ENCODE measurements around the gene RAB29. TPM values are rescaled to one million over a fixed set of nuclear protein-coding genes. Genes with fewer than 3 reads are reported as not detected.
A peak's percentile ranks its signal among the peaks of the same experiment; 100 is the strongest.

Gene RAB29
- total and polyA plus RNA-seq, 9 of the 15 experiments (the other 6 are each of a cell fraction or from before 2014, with no cell fraction given): 6.3 to 17.6 (median 8.0) TPM

DNA sequence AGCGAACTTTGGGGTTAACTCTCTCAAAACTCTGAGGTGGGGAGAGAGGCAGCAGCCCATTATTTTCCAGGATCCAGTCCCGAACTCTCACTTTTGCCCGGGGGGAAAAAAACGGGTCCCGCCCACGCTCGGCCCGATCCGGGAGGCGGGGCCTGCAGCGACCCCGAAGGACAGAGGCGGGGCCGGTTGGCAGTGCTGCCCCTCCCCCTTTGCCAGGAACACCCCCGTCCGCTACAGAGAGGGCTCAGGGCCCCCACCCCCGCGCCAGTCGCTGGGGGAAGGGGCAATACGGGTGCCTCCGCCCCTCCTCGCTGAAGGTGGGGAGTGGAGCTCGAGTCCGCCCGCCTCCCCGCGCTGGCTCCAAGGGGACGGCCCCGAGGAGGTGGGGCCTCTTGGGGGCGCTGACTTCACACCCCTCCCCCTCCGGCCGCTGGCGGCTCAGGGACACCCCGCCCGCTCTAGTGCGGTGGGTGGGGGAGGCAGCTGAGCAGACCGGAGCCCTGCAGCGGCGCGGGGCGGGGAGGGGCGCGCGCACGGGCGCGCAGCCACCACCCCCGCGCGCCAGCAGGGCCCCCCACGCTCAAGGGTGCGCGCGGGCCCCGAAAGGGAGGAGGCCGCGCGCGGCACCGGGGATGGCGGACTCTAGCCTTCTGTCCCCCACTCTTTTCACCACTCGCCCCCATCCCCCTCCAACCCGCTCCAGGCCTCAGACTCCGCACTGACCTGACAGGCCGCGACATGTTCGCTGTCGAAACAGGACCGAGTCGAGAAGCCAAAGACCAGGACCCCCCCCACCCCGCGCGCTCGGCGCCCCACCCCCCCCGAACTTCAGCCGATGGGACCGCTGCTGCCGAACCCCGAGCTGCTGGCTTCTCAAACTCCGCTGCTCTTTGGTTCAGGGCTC lies 25.8 kb downstream of the RAB29 start (continued):
- TF ChIP-seq ESRRB (CRISPR knock-in tag; IDR thresholded peaks at IDR 0.05; ENCODE audit: borderline replicate concordance) (no peak), BCOR (IDR thresholded peaks at IDR 0.05) (no peak; the same call in 1 of the 2 replicates), ZBTB7A (IDR thresholded peaks at IDR 0.05; ENCODE audit: borderline replicate concordance, control insufficient read depth, low read depth, low read length) (no peak; the same call in none of the 2 replicates), TGIF2 (CRISPR knock-in tag; IDR thresholded peaks at IDR 0.05) (no peak), SPI1 (IDR thresholded peaks at IDR 0.05; ENCODE audit: borderline replicate concordance, low read depth, low read length) (no peak), MAZ (CRISPR knock-in tag; conservative IDR thresholded peaks at IDR 0.05 in 1 of 2, IDR thresholded peaks at IDR 0.05 in 1 of 2) (peak; percentile 100), FOXA1 (IDR thresholded peaks at IDR 0.05; ENCODE audit: borderline replicate concordance) (no peak), SUPT5H (IDR thresholded peaks at IDR 0.05) (no peak; the same call in none of the 2 replicates), MTF1 (CRISPR knock-in tag; IDR thresholded peaks at IDR 0.05; ENCODE audit: borderline replicate concordance) (no peak), TSC22D4 (tag; IDR thresholded peaks at IDR 0.05) (no peak), ETS2 (tag; IDR thresholded peaks at IDR 0.05; ENCODE audit: borderline replicate concordance, poor library complexity, severe bottlenecking) (no peak), ZNF57 (CRISPR knock-in tag; IDR thresholded peaks at IDR 0.05) (peak; percentile 60; the same call in 1 of the 2 replicates)
- TF ChIP-seq, protein P1, sequence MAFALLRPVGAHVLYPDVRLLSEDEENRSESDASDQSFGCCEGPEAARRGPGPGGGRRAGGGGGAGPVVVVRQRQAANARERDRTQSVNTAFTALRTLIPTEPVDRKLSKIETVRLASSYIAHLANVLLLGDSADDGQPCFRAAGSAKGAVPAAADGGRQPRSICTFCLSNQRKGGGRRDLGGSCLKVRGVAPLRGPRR (CRISPR knock-in tag; IDR thresholded peaks at IDR 0.05): peak; percentile 70; the same call in 1 of the 2 replicates
- TF ChIP-seq, protein P2, sequence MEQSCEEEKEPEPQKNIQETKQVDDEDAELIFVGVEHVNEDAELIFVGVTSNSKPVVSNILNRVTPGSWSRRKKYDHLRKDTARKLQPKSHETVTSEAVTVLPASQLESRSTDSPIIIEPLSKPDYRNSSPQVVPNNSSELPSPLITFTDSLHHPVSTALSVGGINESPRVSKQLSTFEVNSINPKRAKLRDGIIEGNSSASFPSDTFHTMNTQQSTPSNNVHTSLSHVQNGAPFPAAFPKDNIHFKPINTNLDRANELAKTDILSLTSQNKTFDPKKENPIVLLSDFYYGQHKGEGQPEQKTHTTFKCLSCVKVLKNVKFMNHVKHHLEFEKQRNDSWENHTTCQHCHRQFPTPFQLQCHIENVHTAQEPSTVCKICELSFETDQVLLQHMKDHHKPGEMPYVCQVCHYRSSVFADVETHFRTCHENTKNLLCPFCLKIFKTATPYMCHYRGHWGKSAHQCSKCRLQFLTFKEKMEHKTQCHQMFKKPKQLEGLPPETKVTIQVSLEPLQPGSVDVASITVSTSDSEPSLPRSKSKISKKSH (CRISPR knock-in tag; IDR thresholded peaks at IDR 0.05): no peak
- TF ChIP-seq, protein P3, sequence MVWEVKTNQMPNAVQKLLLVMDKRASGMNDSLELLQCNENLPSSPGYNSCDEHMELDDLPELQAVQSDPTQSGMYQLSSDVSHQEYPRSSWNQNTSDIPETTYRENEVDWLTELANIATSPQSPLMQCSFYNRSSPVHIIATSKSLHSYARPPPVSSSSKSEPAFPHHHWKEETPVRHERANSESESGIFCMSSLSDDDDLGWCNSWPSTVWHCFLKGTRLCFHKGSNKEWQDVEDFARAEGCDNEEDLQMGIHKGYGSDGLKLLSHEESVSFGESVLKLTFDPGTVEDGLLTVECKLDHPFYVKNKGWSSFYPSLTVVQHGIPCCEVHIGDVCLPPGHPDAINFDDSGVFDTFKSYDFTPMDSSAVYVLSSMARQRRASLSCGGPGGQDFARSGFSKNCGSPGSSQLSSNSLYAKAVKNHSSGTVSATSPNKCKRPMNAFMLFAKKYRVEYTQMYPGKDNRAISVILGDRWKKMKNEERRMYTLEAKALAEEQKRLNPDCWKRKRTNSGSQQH (CRISPR knock-in tag; IDR thresholded peaks at IDR 0.05): no peak; the same call in 1 of the 2 replicates
- TF ChIP-seq, protein P4, sequence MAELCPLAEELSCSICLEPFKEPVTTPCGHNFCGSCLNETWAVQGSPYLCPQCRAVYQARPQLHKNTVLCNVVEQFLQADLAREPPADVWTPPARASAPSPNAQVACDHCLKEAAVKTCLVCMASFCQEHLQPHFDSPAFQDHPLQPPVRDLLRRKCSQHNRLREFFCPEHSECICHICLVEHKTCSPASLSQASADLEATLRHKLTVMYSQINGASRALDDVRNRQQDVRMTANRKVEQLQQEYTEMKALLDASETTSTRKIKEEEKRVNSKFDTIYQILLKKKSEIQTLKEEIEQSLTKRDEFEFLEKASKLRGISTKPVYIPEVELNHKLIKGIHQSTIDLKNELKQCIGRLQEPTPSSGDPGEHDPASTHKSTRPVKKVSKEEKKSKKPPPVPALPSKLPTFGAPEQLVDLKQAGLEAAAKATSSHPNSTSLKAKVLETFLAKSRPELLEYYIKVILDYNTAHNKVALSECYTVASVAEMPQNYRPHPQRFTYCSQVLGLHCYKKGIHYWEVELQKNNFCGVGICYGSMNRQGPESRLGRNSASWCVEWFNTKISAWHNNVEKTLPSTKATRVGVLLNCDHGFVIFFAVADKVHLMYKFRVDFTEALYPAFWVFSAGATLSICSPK (IDR thresholded peaks at IDR 0.05; ENCODE audit: borderline replicate concordance): no peak
- TF ChIP-seq, protein P5, sequence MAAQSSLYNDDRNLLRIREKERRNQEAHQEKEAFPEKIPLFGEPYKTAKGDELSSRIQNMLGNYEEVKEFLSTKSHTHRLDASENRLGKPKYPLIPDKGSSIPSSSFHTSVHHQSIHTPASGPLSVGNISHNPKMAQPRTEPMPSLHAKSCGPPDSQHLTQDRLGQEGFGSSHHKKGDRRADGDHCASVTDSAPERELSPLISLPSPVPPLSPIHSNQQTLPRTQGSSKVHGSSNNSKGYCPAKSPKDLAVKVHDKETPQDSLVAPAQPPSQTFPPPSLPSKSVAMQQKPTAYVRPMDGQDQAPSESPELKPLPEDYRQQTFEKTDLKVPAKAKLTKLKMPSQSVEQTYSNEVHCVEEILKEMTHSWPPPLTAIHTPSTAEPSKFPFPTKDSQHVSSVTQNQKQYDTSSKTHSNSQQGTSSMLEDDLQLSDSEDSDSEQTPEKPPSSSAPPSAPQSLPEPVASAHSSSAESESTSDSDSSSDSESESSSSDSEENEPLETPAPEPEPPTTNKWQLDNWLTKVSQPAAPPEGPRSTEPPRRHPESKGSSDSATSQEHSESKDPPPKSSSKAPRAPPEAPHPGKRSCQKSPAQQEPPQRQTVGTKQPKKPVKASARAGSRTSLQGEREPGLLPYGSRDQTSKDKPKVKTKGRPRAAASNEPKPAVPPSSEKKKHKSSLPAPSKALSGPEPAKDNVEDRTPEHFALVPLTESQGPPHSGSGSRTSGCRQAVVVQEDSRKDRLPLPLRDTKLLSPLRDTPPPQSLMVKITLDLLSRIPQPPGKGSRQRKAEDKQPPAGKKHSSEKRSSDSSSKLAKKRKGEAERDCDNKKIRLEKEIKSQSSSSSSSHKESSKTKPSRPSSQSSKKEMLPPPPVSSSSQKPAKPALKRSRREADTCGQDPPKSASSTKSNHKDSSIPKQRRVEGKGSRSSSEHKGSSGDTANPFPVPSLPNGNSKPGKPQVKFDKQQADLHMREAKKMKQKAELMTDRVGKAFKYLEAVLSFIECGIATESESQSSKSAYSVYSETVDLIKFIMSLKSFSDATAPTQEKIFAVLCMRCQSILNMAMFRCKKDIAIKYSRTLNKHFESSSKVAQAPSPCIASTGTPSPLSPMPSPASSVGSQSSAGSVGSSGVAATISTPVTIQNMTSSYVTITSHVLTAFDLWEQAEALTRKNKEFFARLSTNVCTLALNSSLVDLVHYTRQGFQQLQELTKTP (IDR thresholded peaks at IDR 0.05; ENCODE audit: low read depth in 1 of 2, partially characterized antibody in 2 of 2): no peak

Measured in K562 (cell line).